Stimulated activated CD4-positive, alpha-beta T cell treated with anti-CD3 and anti-CD28 coated beads, Interleukin-12 subunit alpha, Interleukin-12 subunit beta, amount 100 ng/mL, for 4 hours (primary cell): ENCODE measurements around the gene UCHL1.
"Not testable (repeated sequence)": the region's sequence is repeated elsewhere in the genome, so short reads cannot be mapped to it uniquely, and the experiment has no call there.

Experiments
- DNase-seq: peaks from one replicate; pipeline ENCODE4 v3.0.0-alpha.2; 2020

The UCHL1 gene

DNA sequence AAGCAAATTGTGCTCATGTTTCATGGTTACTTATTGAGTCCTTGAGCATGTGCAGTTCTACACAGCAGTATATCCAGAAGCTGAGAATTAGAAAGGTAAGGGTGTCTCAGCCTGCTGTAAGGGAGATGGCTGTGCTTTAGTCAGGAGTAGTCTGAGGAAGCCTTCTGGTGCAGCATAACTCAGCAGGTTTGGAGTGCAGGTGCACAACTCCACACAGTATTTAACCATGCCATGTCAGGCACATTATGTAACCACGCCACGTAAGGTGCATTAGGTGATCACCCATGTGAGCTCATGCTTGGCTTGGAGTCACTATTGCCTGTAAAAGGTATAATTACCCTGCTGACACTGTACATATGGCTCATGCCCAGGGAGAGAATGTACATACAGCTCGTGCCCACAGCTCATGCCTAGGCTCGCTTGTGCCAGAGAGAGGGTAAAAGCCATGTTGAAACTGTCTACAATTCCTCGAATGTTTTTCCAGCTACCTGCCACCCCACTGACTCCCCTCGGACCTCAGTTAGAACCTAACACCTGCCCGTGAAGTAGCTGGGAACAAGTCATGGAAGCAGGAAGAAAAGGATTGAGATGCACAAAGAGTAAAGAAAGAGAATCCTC is 37.8 kb downstream of the UCHL1 start:
- no peak for DNase-seq

DNA sequence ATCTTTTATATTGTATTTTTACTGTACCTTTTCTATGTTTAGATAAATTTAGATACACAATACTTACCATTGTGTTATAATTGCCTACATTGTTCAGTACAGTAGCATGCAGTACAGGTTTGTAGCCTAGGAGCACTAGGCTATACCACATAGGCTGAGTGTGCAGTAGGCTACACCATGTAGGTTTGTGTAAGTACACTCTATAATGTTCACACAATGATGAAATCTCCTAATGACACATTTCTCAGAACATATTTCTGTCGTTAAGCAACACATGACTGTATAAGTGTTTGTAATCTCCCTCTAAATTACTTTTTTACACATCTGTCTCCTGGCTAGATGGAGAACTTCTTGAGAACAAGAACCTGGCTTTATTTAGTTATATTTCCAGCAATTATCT is 40.3 kb downstream of the UCHL1 start:
- DNase-seq: no peak

DNA sequence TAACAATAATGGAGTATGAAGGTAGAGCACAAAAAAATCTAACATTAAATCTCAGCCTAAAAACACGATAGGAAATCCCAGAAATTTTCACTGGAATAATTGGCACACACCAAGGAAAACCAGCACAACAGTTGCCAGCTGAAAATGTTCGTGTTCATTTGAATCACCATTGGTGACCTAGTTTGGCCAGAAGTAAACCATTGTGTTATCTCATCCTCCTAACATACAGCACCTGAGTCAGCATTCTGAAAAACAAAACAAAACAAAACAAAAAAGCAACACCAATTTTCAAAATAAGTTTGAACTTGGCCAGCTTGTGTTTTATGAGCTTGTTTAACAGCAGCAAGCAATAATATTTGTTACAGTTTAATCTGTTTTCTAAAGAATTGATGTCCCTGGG is 41.1 kb downstream of the UCHL1 start:
- no peak for DNase-seq

DNA sequence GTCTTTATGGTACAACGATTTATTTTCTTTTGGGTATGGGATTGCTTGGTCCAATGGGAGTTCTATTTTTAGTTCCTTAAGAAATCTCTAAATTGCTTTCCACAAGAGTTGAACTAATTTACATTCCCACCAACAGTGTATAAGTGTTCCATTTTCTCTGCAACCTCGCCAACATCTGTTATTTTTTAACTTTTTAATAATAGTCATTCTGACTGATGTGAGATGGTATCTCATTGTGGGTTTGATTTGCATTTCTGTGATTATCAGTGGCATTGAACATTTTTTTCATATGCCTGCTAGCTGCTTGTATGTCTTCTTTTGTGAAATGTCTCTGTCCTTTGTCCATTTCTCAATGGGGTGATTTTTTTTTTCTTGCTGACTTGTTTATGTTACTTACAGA is 42.8 kb downstream of the UCHL1 start:
- no peak for DNase-seq

DNA sequence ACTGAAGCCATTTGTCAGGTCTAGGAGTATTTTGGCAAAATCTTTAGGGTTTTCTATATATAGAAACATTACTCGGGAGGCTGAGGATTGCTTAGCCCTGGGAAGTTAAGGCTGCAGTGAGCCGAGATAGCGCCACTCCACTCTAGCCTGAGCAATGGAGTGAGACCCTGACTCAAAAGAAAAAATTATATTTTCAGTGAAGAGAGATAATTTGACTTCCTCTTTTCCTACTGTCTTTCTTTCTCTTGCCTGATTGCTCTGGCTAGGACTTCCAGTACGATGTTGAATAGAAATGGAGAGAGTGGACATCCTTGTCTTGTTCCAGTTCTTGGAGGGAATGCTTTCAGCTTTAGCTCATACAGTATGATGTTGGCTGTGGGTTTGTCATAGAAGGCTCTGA is 44.4 kb downstream of the UCHL1 start:
- no peak for DNase-seq

DNA sequence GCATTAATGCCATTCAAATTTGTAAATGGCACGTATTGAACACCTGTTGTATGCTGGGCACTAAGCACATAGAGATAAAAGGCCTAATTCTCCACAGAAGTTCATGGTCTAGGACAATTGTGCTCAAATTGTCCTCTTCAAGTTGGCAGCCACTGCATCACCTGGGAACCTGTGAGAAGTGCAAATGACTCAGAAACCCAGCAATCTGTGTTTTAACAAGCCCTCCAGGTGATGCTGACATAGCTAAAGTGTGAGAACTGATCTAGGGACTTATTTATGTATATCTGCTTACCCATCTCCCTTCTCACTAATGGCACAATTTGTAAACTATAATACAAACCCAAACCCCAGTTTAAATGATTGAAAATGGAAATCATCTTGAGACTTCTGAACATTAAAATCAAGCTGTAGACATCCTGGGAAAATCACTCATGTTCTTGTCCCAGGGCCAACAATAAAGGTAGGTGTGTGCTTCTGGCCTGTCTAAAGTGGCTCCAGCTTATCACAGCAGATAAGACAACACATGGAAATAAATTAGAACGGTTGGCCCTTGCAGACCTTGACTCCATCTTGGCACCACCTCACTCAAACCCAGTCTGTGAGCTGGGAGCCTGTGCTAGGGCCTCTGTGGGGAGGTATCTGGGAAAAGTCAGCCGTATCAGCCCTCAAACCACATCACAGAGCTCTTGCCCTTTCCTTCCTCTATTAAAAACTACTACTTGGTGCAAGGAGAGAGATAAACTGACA is 46.8 kb downstream of the UCHL1 start:
- no peak for DNase-seq

DNA sequence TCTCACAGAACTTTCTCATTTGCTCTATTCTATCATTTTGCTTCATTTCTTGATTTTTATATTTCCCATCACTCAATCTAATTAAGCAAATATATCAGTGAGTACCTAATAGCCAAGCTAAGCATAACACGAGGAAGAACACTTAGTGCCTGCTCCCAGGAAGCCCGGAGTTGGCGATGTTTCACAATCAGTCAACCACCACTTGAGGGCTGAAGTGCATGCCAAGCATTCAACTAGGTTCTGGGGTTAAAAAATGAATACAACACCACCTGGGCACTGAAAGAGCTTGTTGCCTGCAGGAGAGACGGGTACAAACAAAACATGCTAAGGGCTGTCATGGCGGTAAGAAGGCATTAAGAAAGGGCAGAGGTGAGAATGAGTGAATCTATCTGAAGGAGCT is 47.5 kb downstream of the UCHL1 start:
- DNase-seq: no peak

DNA sequence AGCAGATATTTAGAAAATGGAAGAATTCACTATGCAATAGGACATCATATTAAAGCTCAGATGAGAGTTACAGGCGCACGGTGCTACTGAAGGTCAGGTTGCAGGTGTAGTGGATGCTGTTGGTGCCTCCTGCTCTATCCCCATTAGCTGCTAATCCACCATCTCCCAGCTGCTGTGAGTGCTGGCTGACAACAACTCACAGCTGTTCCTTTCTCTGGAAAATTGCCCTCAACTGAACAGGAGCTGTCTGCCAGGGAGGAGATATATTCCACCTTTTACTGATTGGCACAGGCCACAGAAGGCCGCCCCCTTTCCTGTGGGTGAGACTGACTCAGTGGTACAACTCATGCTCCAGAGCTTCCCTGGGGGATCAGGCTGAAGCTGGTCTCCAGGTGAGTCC is 48.7 kb downstream of the UCHL1 start:
- DNase-seq: no peak

DNA sequence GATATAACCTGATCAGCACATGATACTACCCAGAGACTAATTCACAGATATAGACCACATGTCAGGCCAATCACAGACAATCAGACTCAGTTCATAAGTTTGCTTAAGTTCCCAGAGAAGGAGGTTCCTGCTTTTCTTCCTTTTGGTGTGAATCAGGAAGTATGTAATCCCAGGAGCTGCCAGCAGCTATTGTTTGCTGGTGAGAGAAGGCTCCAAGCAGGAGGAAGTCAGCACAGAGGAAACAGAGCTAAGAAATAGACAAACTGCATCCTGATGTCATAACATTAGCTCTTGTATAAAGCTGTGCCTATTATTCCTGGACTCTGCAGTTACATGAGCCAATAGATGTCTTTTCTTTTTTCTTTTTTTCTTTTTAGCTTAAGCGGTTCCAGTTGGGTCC is 50.9 kb downstream of the UCHL1 start:
- DNase-seq: no peak

DNA sequence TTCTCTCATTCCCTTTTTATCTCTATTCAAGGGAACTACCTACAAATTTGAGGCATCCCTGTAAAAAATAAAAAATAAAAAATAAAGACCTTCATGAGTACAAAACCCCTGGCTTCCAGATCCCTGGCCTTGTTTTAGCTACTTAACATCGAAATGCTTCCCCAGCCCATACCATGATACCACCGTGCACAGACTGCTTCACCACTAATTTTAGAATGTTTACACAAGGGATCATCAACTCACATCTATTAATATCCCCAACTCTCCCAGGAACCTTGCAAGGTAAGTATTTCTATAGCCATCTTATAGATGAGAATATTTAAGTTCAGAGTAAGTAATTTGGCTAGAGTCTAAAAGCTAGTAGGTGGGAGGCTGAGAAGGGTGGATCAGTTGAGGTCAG is 51.7 kb downstream of the UCHL1 start:
- DNase-seq: no peak

DNA sequence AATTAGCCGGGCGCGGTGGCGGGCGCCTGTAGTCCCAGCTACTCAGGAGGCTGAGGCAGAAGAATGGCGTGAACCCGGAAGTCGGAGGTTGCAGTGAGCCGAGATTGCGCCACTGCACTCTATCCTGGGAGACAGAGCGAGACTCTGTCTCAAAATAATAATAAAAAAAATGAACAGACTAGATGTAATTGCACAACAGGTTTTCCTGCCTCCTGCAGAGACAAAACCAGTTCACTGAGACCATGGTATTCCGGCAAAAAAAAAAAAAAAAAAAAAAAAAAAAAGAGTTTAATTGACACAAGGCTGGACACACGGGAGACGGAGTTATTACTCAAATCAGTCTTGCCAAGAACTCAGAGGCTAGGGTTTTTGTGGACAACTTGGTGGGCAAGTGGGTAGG is 58.7 kb downstream of the UCHL1 start:
- not testable (repeated sequence) for DNase-seq

DNA sequence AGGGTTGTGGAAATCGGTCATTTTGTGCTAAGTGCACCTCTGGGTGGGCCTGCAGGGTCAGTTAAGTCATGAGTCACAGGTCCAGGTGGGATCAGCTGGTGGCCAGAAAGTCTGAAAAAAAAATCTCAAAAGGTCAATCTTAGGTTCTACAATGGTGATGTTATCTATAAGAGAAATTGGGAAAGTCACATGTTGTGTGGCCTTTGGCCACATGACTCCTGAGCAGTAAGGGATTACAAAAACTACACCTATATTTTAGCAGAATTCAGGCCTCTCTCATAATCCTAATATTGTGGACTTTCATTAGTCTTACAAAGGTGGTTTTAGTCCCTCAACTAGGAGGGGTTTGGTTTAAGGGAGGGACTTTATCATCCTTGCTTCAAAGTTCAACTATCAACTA is 59.1 kb downstream of the UCHL1 start:
- no peak for DNase-seq
